MM.1S (cell line): Measurements from ENCODE around the gene ESRRA.

Experiments
- DNase-seq: peaks from one replicate; pipeline ENCODE4 v3.0.0-alpha.2; 2015
- H2AFZ ChIP-seq: fragments of 300-600 bp; sonication (generic); 2 replicates; pipeline ENCODE4 v1.6.0; 2016; ENCODE audit warnings: antibody characterized with exemption, low read length
- H3F3A ChIP-seq: fragments of 300-600 bp; sonication (generic); 2 replicates; pipeline ENCODE4 v1.6.1; 2016; ENCODE audit warnings: mild to moderate bottlenecking, antibody characterized with exemption, low read length, moderate library complexity, mixed read lengths; ENCODE audit not compliant: insufficient read depth
- H3K27ac ChIP-seq: fragments of 300-600 bp; sonication (generic); 2 replicates; pipeline ENCODE4 v1.5.1; 2016; ENCODE audit warnings: mild to moderate bottlenecking, low read length
- H3K27me3 ChIP-seq: fragments of 300-600 bp; sonication (generic); replicated peaks from 2 replicates; pipeline ENCODE4 v1.6.0; 2016; ENCODE audit warnings: low read length; ENCODE audit not compliant: insufficient read depth
- H3K36me3 ChIP-seq: fragments of 300-600 bp; sonication (generic); replicated peaks from 2 replicates; pipeline ENCODE4 v1.6.1; 2016; ENCODE audit warnings: mild to moderate bottlenecking, low read length, mixed read lengths; ENCODE audit not compliant: insufficient read depth
- H3K4me1 ChIP-seq: fragments of 300-600 bp; sonication (generic); 2 replicates; pipeline ENCODE4 v1.6.1; 2016; ENCODE audit warnings: low read length, mixed read lengths
- H3K4me2 ChIP-seq: fragments of 300-600 bp; sonication (generic); 2 replicates; pipeline ENCODE4 v1.6.0; 2016; ENCODE audit warnings: low read depth, low read length
- H3K4me3 ChIP-seq: fragments of 300-600 bp; sonication (generic); 2 replicates; pipeline ENCODE4 v1.5.1; 2016; ENCODE audit warnings: low read length, mixed read lengths
- H3K79me2 ChIP-seq: fragments of 300-600 bp; sonication (generic); 2 replicates; pipeline ENCODE4 v1.6.1; 2016; ENCODE audit warnings: mixed run types, low read length, mixed read lengths
- H3K9ac ChIP-seq: fragments of 300-600 bp; sonication (generic); 2 replicates; pipeline ENCODE4 v1.6.1; 2016; ENCODE audit warnings: low read length, mixed read lengths
- H3K9me2 ChIP-seq: fragments of 300-600 bp; sonication (generic); replicated peaks from 2 replicates; pipeline ENCODE4 v1.6.1; 2016; ENCODE audit warnings: mild to moderate bottlenecking, low read length, mixed read lengths; ENCODE audit not compliant: insufficient read depth
- H3K9me3 ChIP-seq: fragments of 300-600 bp; sonication (generic); replicated peaks from 2 replicates; pipeline ENCODE4 v1.6.1; 2016; ENCODE audit warnings: mild to moderate bottlenecking, low read length, mixed read lengths; ENCODE audit not compliant: insufficient read depth
- H4K20me1 ChIP-seq: fragments of 300-600 bp; sonication (generic); 2 replicates; pipeline ENCODE4 v1.6.1; 2016; ENCODE audit warnings: mild to moderate bottlenecking, low read length, moderate library complexity, mixed read lengths; ENCODE audit not compliant: insufficient read depth
- EZH2 ChIP-seq: fragments of 300-600 bp; sonication (generic); optimal IDR thresholded peaks from 2 replicates; pipeline ENCODE3; 2017; ENCODE audit warnings: low read depth, mild to moderate bottlenecking, antibody characterized with exemption, low read length, mixed read lengths
- EZH2phosphoT487 ChIP-seq: fragments of 300-600 bp; sonication (generic); IDR thresholded peaks from 2 replicates; pipeline ENCODE4 v1.6.1; 2018; ENCODE audit warnings: antibody characterized with exemption, low read length
- TF ChIP-seq, protein P1 (sequence below): fragments of 300-600 bp; sonication (generic); IDR thresholded peaks from 2 replicates; pipeline ENCODE4 v1.5.1; 2016; ENCODE audit warnings: antibody characterized with exemption, low read length, mixed read lengths

Gene ESRRA

DNA sequence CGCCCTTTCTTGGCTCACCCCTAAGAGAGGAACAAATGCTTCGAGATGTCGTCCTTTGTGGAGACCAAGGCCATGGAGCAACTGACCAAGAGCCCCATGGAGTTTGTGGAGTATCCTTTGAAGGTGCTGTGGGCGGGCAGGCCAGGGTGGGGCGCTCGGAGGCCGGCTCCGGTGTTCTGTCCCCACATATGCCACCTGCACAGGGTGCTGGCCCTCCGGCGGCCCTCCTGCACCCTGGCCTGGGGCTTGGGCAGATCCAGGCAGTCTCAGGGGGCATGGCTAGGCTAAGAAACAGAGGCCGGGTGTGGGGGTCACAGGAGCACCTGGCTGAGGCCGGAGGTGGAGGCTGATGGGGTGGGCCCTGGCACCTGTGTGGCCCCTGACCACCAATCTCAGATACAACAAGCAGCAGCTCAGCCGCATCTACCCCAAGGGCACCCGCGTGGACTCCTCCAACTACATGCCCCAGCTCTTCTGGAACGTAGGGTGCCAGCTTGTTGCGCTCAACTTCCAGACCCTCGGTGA is 43.7 kb upstream of the ESRRA start:
- no peaks in the 10 kb centered on the region for H3K9me3 ChIP-seq
- no peaks in the 10 kb centered on the region for H3K9me2 ChIP-seq
- no peaks in the 10 kb centered on the region for H3F3A ChIP-seq
- no peaks in the 10 kb centered on the region for H3K4me1 ChIP-seq
- no peak overlapping the region for H3K4me3 ChIP-seq
- H4K20me1 ChIP-seq: no peaks in the 10 kb centered on the region
- no peaks in the 10 kb centered on the region for H3K36me3 ChIP-seq
- no peak overlapping the region for H3K27ac ChIP-seq
- H3K79me2 ChIP-seq: no peaks in the 10 kb centered on the region
- no peak overlapping the region for H3K4me2 ChIP-seq
- H2AFZ ChIP-seq: no peak overlapping the region
- H3K9ac ChIP-seq: no peak overlapping the region
- TF ChIP-seq, protein P1, sequence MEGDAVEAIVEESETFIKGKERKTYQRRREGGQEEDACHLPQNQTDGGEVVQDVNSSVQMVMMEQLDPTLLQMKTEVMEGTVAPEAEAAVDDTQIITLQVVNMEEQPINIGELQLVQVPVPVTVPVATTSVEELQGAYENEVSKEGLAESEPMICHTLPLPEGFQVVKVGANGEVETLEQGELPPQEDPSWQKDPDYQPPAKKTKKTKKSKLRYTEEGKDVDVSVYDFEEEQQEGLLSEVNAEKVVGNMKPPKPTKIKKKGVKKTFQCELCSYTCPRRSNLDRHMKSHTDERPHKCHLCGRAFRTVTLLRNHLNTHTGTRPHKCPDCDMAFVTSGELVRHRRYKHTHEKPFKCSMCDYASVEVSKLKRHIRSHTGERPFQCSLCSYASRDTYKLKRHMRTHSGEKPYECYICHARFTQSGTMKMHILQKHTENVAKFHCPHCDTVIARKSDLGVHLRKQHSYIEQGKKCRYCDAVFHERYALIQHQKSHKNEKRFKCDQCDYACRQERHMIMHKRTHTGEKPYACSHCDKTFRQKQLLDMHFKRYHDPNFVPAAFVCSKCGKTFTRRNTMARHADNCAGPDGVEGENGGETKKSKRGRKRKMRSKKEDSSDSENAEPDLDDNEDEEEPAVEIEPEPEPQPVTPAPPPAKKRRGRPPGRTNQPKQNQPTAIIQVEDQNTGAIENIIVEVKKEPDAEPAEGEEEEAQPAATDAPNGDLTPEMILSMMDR: no peak
- TF ChIP-seq EZH2 (no peak), EZH2phosphoT487 (no peak)
- DNase-seq: no peak
- no peaks in the 10 kb centered on the region for H3K27me3 ChIP-seq

DNA sequence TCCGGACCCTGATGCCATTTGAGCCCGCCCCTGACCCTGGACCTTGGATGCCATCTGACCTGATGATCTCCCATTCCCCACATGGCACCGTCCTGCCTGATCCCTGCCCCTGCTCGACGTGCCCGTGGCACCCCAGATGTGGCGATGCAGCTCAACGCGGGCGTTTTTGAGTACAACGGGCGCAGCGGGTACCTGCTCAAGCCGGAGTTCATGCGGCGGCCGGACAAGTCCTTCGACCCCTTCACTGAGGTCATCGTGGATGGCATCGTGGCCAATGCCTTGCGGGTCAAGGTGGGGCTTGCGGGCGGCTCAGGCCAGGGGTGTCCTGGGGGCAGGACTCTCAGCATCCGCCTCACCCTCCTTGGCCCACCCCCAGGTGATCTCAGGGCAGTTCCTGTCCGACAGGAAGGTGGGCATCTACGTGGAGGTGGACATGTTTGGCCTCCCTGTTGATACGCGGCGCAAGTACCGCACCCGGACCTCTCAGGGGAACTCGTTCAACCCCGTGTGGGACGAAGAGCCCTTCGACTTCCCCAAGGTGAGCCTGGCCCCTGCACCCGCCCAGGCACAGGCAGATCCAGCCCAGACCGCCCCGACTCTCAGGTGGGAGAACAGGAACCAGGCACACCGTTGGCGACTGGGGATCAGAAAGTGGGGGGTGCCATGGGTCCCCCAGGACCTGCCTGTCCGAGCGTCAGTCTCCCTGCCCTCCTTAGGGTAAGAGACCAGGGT is 42.9 kb upstream of the ESRRA start:
- H3K9ac ChIP-seq: no peak overlapping the region
- no peak for DNase-seq
- no peaks in the 10 kb centered on the region for H3K36me3 ChIP-seq
- no peak overlapping the region for H3K4me3 ChIP-seq
- H3K79me2 ChIP-seq: no peaks in the 10 kb centered on the region
- H3K9me2 ChIP-seq: no peaks in the 10 kb centered on the region
- TF ChIP-seq, protein P1: no peak
- TF ChIP-seq EZH2: no peak
- TF ChIP-seq EZH2phosphoT487: no peak
- no peak overlapping the region for H3K4me2 ChIP-seq
- H3K9me3 ChIP-seq: no peaks in the 10 kb centered on the region
- no peaks in the 10 kb centered on the region for H3K4me1 ChIP-seq
- H2AFZ ChIP-seq: no peak overlapping the region
- no peaks in the 10 kb centered on the region for H4K20me1 ChIP-seq
- H3K27ac ChIP-seq: no peak overlapping the region
- H3K27me3 ChIP-seq: no peaks in the 10 kb centered on the region
- H3F3A ChIP-seq: no peaks in the 10 kb centered on the region

DNA sequence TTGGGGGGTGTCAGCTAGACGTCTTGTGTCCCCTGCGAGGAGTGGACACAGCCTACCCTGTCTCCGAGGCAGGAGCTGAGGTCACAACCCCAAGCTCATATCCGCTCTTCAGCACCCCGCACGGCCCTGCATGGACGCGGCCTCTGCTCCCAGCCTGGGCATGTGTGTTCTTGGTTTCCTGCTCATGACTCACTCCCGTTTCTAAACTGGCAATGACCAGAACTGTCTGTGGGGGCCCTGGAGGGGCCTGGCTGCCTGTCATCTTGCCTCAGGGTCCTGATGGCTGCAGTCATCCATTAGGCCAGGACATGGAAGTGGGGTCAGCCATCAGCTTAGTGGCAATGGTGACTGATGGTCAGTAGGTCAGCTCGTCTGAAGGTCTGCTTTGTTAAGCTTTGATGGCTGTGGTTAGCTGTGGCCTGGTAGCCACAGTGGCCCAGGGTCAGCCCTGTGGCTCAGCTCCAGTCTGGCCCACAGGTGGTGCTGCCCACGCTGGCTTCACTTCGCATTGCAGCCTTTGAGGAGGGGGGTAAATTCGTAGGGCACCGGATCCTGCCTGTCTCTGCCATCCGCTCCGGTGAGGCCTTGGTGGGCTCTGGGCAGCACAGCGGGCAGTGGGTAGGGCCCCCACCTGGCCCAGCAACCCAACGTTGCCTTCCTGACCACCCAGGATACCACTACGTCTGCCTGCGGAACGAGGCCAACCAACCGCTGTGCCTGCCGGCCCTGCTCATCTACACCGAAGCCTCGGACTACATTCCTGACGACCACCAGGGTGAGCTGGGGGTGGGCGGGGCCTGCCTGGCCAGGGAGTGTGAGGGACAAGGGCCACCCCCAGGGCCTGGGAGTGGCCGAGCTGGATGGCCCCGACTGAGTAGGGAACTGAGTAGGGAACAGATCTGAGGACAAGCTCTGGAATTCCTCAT is 42.0 kb upstream of the ESRRA start:
- TF ChIP-seq EZH2: no peak
- TF ChIP-seq EZH2phosphoT487: no peak
- TF ChIP-seq, protein P1: no peak

More for the DNA sequence above, 42.0 kb upstream of the ESRRA start:
- no peaks in the 10 kb centered on the region for H3K9me2 ChIP-seq
- no peaks in the 10 kb centered on the region for H4K20me1 ChIP-seq
- no peak overlapping the region for H3K27ac ChIP-seq
- H2AFZ ChIP-seq: no peak overlapping the region
- no peaks in the 10 kb centered on the region; the same call in 1 of the 2 replicates for H3K79me2 ChIP-seq
- no peaks in the 10 kb centered on the region for H3F3A ChIP-seq
- H3K9ac ChIP-seq: no peak overlapping the region
- H3K36me3 ChIP-seq: no peaks in the 10 kb centered on the region
- no peak overlapping the region for H3K4me3 ChIP-seq
- H3K4me1 ChIP-seq: no peaks in the 10 kb centered on the region
- no peak for DNase-seq
- H3K27me3 ChIP-seq: no peaks in the 10 kb centered on the region
- H3K4me2 ChIP-seq: no peak overlapping the region
- no peaks in the 10 kb centered on the region for H3K9me3 ChIP-seq
